ENCODE measurements around the gene RAMP3.

RAMP3 gene

GRCh38 chr7:45138433-45139267, 18.9 kb upstream of the RAMP3 start:
- DNase-seq (ENCODE audit: low read depth) = no peak
- in situ Hi-C loops (cut with HindIII; ENCODE audit: low sequenced_read_pairs) = no loop called here
- no peak for TF ChIP-seq CTCF (IDR thresholded peaks at IDR 0.05; ENCODE audit: low read depth, low read length, missing control alignments)
- no peak overlapping the region for H3K4me3 ChIP-seq (ENCODE audit: low read depth, low read length)

- DNase-seq (ENCODE audit: low read depth) = no peak
- in situ Hi-C loops (cut with HindIII; ENCODE audit: low sequenced_read_pairs) = no loop called here
- no peak for TF ChIP-seq CTCF (IDR thresholded peaks at IDR 0.05; ENCODE audit: low read depth, low read length, missing control alignments)
- H3K4me3 ChIP-seq (ENCODE audit: low read depth, low read length) = no peak overlapping the region
Observed at GRCh38 chr7:45140827-45141226, 16.8 kb upstream of the RAMP3 start.

- H3K4me3 ChIP-seq (ENCODE audit: low read depth, low read length) = no peak overlapping the region
- no peak for DNase-seq (ENCODE audit: low read depth)
- TF ChIP-seq CTCF (IDR thresholded peaks at IDR 0.05; ENCODE audit: low read depth, low read length, missing control alignments) = no peak
- in situ Hi-C loops (cut with HindIII; ENCODE audit: low sequenced_read_pairs) = no loop called here
Observed at GRCh38 chr7:45143616-45144015, 14.0 kb upstream of the RAMP3 start.

GRCh38 chr7:45145881-45146280, 11.7 kb upstream of the RAMP3 start:
- no peak overlapping the region for H3K4me3 ChIP-seq (ENCODE audit: low read depth, low read length)
- in situ Hi-C loops (cut with HindIII; ENCODE audit: low sequenced_read_pairs) = no loop called here
- TF ChIP-seq CTCF (IDR thresholded peaks at IDR 0.05; ENCODE audit: low read depth, low read length, missing control alignments) = no peak
- DNase-seq (ENCODE audit: low read depth) = no peak

GRCh38 chr7:45146531-45147379, 10.8 kb upstream of the RAMP3 start:
- DNase-seq (ENCODE audit: low read depth) = no peak
- in situ Hi-C loops (cut with HindIII; ENCODE audit: low sequenced_read_pairs) = no loop called here
- TF ChIP-seq CTCF (IDR thresholded peaks at IDR 0.05; ENCODE audit: low read depth, low read length, missing control alignments) = no peak
- H3K4me3 ChIP-seq (ENCODE audit: low read depth, low read length) = no peak overlapping the region

- DNase-seq (ENCODE audit: low read depth) = no peak
- TF ChIP-seq CTCF (IDR thresholded peaks at IDR 0.05; ENCODE audit: low read depth, low read length, missing control alignments) = no peak
- no peak overlapping the region for H3K4me3 ChIP-seq (ENCODE audit: low read depth, low read length)
- in situ Hi-C loops (cut with HindIII; ENCODE audit: low sequenced_read_pairs) = no loop called here
Observed at GRCh38 chr7:45147858-45148652, 9.5 kb upstream of the RAMP3 start.

All from astrocyte of the cerebellum (primary cell).